ENCODE measurements around the gene NRIP1. TPM values are rescaled to one million over a fixed set of nuclear protein-coding genes. Genes with fewer than 3 reads are reported as not detected.

Gene NRIP1
- total RNA-seq, 6 donors from 2014 or later = 10.5 to 47.2 (median 34.8) TPM

DNA sequence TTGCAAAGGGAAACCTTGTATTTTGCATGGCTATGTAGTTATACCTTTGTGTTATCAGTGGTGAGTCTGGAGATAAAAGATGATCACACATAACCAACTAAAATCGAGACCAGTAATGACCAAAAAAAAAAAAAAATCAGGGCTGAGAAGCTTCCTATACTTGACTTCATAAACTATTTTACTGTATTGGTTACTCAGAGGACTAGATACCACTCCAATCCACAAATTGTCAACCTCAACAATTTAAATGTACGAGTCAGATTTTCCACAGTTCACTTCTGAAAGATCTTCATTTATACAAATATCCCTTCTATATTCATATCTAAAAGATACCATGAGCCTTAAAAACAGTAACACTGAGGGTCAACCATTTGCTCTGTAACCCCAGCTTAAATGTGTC, 71.7 kb downstream of the NRIP1 start:
- WGBS, 2 donors = 86 to 92% methylated on average over 2 of the region's 2 CpGs
- TF ChIP-seq POLR2A (IDR thresholded peaks at IDR 0.05) (no peak), POLR2AphosphoS5 (IDR thresholded peaks at IDR 0.05) (no peak), EP300 (IDR thresholded peaks at IDR 0.05) (no peak)
- TF ChIP-seq, protein P1, sequence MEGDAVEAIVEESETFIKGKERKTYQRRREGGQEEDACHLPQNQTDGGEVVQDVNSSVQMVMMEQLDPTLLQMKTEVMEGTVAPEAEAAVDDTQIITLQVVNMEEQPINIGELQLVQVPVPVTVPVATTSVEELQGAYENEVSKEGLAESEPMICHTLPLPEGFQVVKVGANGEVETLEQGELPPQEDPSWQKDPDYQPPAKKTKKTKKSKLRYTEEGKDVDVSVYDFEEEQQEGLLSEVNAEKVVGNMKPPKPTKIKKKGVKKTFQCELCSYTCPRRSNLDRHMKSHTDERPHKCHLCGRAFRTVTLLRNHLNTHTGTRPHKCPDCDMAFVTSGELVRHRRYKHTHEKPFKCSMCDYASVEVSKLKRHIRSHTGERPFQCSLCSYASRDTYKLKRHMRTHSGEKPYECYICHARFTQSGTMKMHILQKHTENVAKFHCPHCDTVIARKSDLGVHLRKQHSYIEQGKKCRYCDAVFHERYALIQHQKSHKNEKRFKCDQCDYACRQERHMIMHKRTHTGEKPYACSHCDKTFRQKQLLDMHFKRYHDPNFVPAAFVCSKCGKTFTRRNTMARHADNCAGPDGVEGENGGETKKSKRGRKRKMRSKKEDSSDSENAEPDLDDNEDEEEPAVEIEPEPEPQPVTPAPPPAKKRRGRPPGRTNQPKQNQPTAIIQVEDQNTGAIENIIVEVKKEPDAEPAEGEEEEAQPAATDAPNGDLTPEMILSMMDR (IDR thresholded peaks at IDR 0.05) = no peak
- no peaks in the 10 kb centered on the region for H3K9me3 ChIP-seq

GRCh38 chr21:14991957-14992356, 72.8 kb downstream of the NRIP1 start:
- H3K9me3 ChIP-seq = no peaks in the 10 kb centered on the region
- peaks cover 0 to 9% (median 0%) of the 10 kb centered on the region in 4 donors for H3K36me3 ChIP-seq
- WGBS, 2 donors = 95 to 98% methylated on average over 8 of the region's 8 CpGs
- DNase-seq = peak in 1 of 2 donors; percentile 26
- no peak for ATAC-seq (ENCODE audit: low FRiP score in 2 of 2)
- no peak overlapping the region for H3K27ac ChIP-seq
- TF ChIP-seq EP300 (IDR thresholded peaks at IDR 0.05) (no peak), POLR2A (IDR thresholded peaks at IDR 0.05) (no peak)
- TF ChIP-seq, protein P1 (IDR thresholded peaks at IDR 0.05) = no peak
- H3K4me1 ChIP-seq = peaks cover 0 to 8% (median 2%) of the 10 kb centered on the region in 4 donors
- no peaks in the 10 kb centered on the region for H3K27me3 ChIP-seq
- no peak overlapping the region for H3K4me3 ChIP-seq

More for the DNA sequence above, 71.7 kb downstream of the NRIP1 start:
- no peaks in the 10 kb centered on the region for H3K36me3 ChIP-seq
- peaks cover 0 to 8% (median 2%) of the 10 kb centered on the region in 4 donors for H3K4me1 ChIP-seq
- H3K27me3 ChIP-seq = no peaks in the 10 kb centered on the region
- H3K27ac ChIP-seq = no peak overlapping the region
- ATAC-seq (ENCODE audit: low FRiP score in 2 of 2) = no peak
- no peak overlapping the region for H3K4me3 ChIP-seq
- no peak for DNase-seq

DNA sequence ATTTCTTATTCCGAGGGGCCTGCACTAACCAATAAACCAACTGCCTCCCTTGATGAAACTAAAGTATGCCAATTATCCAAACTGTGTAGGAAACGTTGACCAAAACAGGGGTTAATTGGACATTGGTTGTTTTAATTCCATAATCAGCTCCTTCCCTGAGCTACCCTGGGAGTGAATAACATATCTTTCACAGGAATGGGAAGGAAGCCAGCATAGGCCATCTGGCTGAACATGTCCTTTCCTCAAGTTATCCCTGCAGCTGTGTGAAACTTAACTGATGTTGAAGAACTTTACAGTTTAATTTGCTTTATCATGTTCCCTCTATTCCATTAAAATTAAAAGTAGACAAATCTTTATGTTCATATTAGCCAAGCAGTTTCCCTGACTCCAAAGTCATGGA, 75.4 kb downstream of the NRIP1 start:
- no peaks in the 10 kb centered on the region for H3K27me3 ChIP-seq
- no peaks in the 10 kb centered on the region for H3K9me3 ChIP-seq
- H3K4me3 ChIP-seq = no peak overlapping the region
- H3K4me1 ChIP-seq = peaks cover 0 to 8% (median 0%) of the 10 kb centered on the region in 4 donors
- no peak for DNase-seq
- peaks cover 0 to 9% (median 0%) of the 10 kb centered on the region in 4 donors for H3K36me3 ChIP-seq
- no peak overlapping the region for H3K27ac ChIP-seq
- WGBS, 2 donors = 78 to 97% methylated on average over 2 of the region's 2 CpGs
- no peak for ATAC-seq (ENCODE audit: low FRiP score in 2 of 2)
- TF ChIP-seq EP300 (IDR thresholded peaks at IDR 0.05) = no peak
- no peak for TF ChIP-seq POLR2AphosphoS5 (IDR thresholded peaks at IDR 0.05)
- no peak for TF ChIP-seq POLR2A (IDR thresholded peaks at IDR 0.05)
- TF ChIP-seq, protein P1 (IDR thresholded peaks at IDR 0.05) = no peak

- DNase-seq (no peak), ATAC-seq (ENCODE audit: low FRiP score in 2 of 2) (no peak)
- Histone ChIP-seq H3K27me3 (no peaks in the 10 kb centered on the region), H3K27ac (no peak overlapping the region), H3K9me3 (no peaks in the 10 kb centered on the region), H3K36me3 (peaks cover 0 to 9% (median 0%) of the 10 kb centered on the region in 4 donors), H3K4me3 (no peak overlapping the region), H3K4me1 (peaks cover 0 to 8% (median 0%) of the 10 kb centered on the region in 4 donors)
- 82 to 84% methylated on average over 3 of the region's 3 CpGs for WGBS, 2 donors
- TF ChIP-seq POLR2A (IDR thresholded peaks at IDR 0.05) (no peak), EP300 (IDR thresholded peaks at IDR 0.05) (no peak), POLR2AphosphoS5 (IDR thresholded peaks at IDR 0.05) (no peak)
- TF ChIP-seq, protein P1 (IDR thresholded peaks at IDR 0.05) = no peak
Observed at GRCh38 chr21:14988760-14989159, 76.0 kb downstream of the NRIP1 start.

Data from upper lobe of left lung (tissue), 6 donors.